Progenitor cell of endocrine pancreas (in vitro differentiated cells): ENCODE measurements around the gene NKX2-4. TPM values are rescaled to one million over a fixed set of nuclear protein-coding genes. Genes with fewer than 3 reads are reported as not detected.

Experiments used
- DNase-seq: peaks from one replicate; pipeline ENCODE4 v3.0.0; 2021; ENCODE audit warnings: low spot score; ENCODE audit not compliant: unreplicated experiment
- H3K27ac Mint-ChIP-seq: 2 replicates; pipeline ENCODE4 v1.8.0; 2021; ENCODE audit warnings: mild to moderate bottlenecking, moderate library complexity, mixed read lengths
- H3K27me3 Mint-ChIP-seq: 2 replicates; pipeline ENCODE4 v1.8.0; 2021; ENCODE audit warnings: mixed read lengths
- H3K36me3 Mint-ChIP-seq: 2 replicates; pipeline ENCODE4 v1.8.0; 2022; ENCODE audit warnings: mixed read lengths; ENCODE audit not compliant: insufficient read depth
- H3K4me1 Mint-ChIP-seq: 2 replicates; pipeline ENCODE4 v1.8.0; 2021; ENCODE audit warnings: low read depth, mixed read lengths
- H3K4me3 Mint-ChIP-seq: 2 replicates; pipeline ENCODE4 v1.8.0; 2021; ENCODE audit warnings: low read depth, mild to moderate bottlenecking, moderate library complexity, mixed read lengths
- H3K9me3 Mint-ChIP-seq: 2 replicates; pipeline ENCODE4 v1.8.0; 2021; ENCODE audit warnings: low read depth, mixed read lengths
- CTCF ChIP-seq: fragments of 200-600 bp; sonication (generic); IDR thresholded peaks from one replicate; pipeline ENCODE4 v1.5.0; 2021; ENCODE audit warnings: antibody characterized with exemption, mild to moderate bottlenecking; ENCODE audit not compliant: unreplicated experiment
- total RNA-seq: library from RNA; stranded (reverse); gene quantifications from 2 replicates; pipeline ENCODE4 v1.2.1, GENCODE V29; 2021

The NKX2-4 gene
- total RNA-seq, 1 donor from 2014 or later, result not detected

- Mint-ChIP-seq H3K27ac (no peak overlapping the region), H3K4me1 (peaks cover 12% of the 10 kb centered on the region), H3K36me3 (peaks cover 30% of the 10 kb centered on the region), H3K9me3 (no peaks in the 10 kb centered on the region), H3K4me3 (no peak overlapping the region), H3K27me3 (peaks cover 29% of the 10 kb centered on the region)
- DNase-seq, result no peak
- no peak for TF ChIP-seq CTCF
These were observed 9.8 kb downstream of the NKX2-4 start for GRCh38 chr20:21387528-21387927.

GRCh38 chr20:21386111-21386510, 11.2 kb downstream of the NKX2-4 start:
- peaks cover 17% of the 10 kb centered on the region for H3K27me3 Mint-ChIP-seq
- peaks cover 9% of the 10 kb centered on the region for H3K4me1 Mint-ChIP-seq
- TF ChIP-seq CTCF, result no peak
- peaks cover 30% of the 10 kb centered on the region for H3K36me3 Mint-ChIP-seq
- DNase-seq, result no peak
- H3K4me3 Mint-ChIP-seq, result no peak overlapping the region
- no peak overlapping the region for H3K27ac Mint-ChIP-seq
- H3K9me3 Mint-ChIP-seq, result no peaks in the 10 kb centered on the region

GRCh38 chr20:21384308-21384892, 12.9 kb downstream of the NKX2-4 start:
- DNase-seq, result no peak
- no peak for TF ChIP-seq CTCF
- Mint-ChIP-seq H3K4me3 (no peak overlapping the region), H3K9me3 (no peaks in the 10 kb centered on the region), H3K4me1 (peaks cover 10% of the 10 kb centered on the region), H3K36me3 (peaks cover 29% of the 10 kb centered on the region), H3K27me3 (peaks cover 4% of the 10 kb centered on the region), H3K27ac (no peak overlapping the region)

GRCh38 chr20:21381619-21382018, 15.7 kb downstream of the NKX2-4 start:
- Mint-ChIP-seq H3K9me3 (no peaks in the 10 kb centered on the region), H3K4me3 (no peak overlapping the region), H3K27me3 (no peaks in the 10 kb centered on the region), H3K4me1 (peaks cover 11% of the 10 kb centered on the region), H3K36me3 (peaks cover 23% of the 10 kb centered on the region), H3K27ac (no peak overlapping the region)
- no peak for TF ChIP-seq CTCF
- DNase-seq, result no peak

GRCh38 chr20:21380711-21381110, 16.6 kb downstream of the NKX2-4 start:
- DNase-seq, result no peak
- H3K4me1 Mint-ChIP-seq, result peaks cover 11% of the 10 kb centered on the region
- H3K9me3 Mint-ChIP-seq, result no peaks in the 10 kb centered on the region
- peak overlapping the region; percentile 17 for H3K27ac Mint-ChIP-seq
- peaks cover 23% of the 10 kb centered on the region for H3K36me3 Mint-ChIP-seq
- no peak overlapping the region for H3K4me3 Mint-ChIP-seq
- H3K27me3 Mint-ChIP-seq, result no peaks in the 10 kb centered on the region
- TF ChIP-seq CTCF, result no peak
